Spleen (tissue), 7 donors: ENCODE measurements around the gene UBE2G1.

Source experiments
- CTCF ChIP-seq, 11 experiments: fragments of 200-600 bp in 7 of 11; fragments of 450-650 bp in 4 of 11; sonication (generic) in 4 of 11; IDR thresholded peaks in 8 of 11; conservative IDR thresholded peaks in 3 of 11; 1 replicate in 7 of 11; 2 replicates in 4 of 11; pipeline versions ENCODE4 v1.4.0 to v1.8.0; 2016 to 2021; ENCODE audit warnings: antibody characterized with exemption in 11 of 11, inconsistent platforms in 4 of 11, mild to moderate bottlenecking in 1 of 11
- POLR2A ChIP-seq, 3 donors: fragments of 450-650 bp; IDR thresholded peaks; one replicate each; pipeline ENCODE4 v1.5.1; 2017; ENCODE audit warnings: antibody characterized with exemption in 3 of 3, mild to moderate bottlenecking in 1 of 3
- donor health status: DM: no; HTN: no; CAD: no; lungs with moderate emphysema.
- donor health status: DM: no; HTN: no; CAD: no.
- donor health status: DM: no; HTN: no; CAD: no.

GRCh38 chr17:4297351-4297750 is 69.1 kb downstream of the UBE2G1 start:
- TF ChIP-seq CTCF (IDR thresholded peaks at IDR 0.05 in 8 of 11, conservative IDR thresholded peaks at IDR 0.05 in 3 of 11), result no peak
- TF ChIP-seq POLR2A (IDR thresholded peaks at IDR 0.05), result no peak
